Spleen (tissue), 7 donors: ENCODE measurements around the gene SFXN5.

Source experiments
- CTCF ChIP-seq, 11 experiments: fragments of 200-600 bp in 7 of 11; fragments of 450-650 bp in 4 of 11; sonication (generic) in 4 of 11; IDR thresholded peaks in 8 of 11; conservative IDR thresholded peaks in 3 of 11; 1 replicate in 7 of 11; 2 replicates in 4 of 11; pipeline versions ENCODE4 v1.4.0 to v1.8.0; 2016 to 2021; ENCODE audit warnings: antibody characterized with exemption in 11 of 11, inconsistent platforms in 4 of 11, mild to moderate bottlenecking in 1 of 11
- POLR2A ChIP-seq, 3 donors: fragments of 450-650 bp; IDR thresholded peaks; one replicate each; pipeline ENCODE4 v1.5.1; 2017; ENCODE audit warnings: antibody characterized with exemption in 3 of 3, mild to moderate bottlenecking in 1 of 3
- donor health status: DM: no; HTN: no; CAD: no; lungs with moderate emphysema.
- donor health status: DM: no; HTN: no; CAD: no.
- donor health status: DM: no; HTN: no; CAD: no.

- TF ChIP-seq CTCF (IDR thresholded peaks at IDR 0.05 in 8 of 11, conservative IDR thresholded peaks at IDR 0.05 in 3 of 11), result no peak
- no peak for TF ChIP-seq POLR2A (IDR thresholded peaks at IDR 0.05)
Measured at GRCh38 chr2:73078457-73079411, 7.2 kb upstream of the SFXN5 start.
